Nucleus accumbens (tissue), 56 donors: ENCODE data around the gene BEAN1.

Source experiments
- DNase-seq, 56 donors: peaks; one replicate each; lab custom pipeline; 2025; lab: John Stamatoyannopoulos, UW

BEAN1 gene

DNA sequence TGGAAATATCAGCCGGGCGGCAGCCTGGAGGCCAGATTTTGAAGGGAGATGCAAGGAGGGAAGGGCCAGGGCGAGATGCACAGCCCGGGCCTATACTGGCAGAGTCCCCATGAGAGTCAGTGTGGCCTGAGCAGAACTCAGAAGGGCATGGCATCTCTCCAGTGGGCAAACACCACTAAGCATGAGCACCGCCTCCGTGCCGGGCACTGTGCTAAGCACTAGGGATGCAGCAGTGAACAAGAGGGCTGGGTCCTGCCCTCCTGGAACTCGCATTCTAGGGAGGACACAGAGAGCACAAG lies 89.4 kb downstream of the BEAN1 start:
- no peak for DNase-seq

DNA sequence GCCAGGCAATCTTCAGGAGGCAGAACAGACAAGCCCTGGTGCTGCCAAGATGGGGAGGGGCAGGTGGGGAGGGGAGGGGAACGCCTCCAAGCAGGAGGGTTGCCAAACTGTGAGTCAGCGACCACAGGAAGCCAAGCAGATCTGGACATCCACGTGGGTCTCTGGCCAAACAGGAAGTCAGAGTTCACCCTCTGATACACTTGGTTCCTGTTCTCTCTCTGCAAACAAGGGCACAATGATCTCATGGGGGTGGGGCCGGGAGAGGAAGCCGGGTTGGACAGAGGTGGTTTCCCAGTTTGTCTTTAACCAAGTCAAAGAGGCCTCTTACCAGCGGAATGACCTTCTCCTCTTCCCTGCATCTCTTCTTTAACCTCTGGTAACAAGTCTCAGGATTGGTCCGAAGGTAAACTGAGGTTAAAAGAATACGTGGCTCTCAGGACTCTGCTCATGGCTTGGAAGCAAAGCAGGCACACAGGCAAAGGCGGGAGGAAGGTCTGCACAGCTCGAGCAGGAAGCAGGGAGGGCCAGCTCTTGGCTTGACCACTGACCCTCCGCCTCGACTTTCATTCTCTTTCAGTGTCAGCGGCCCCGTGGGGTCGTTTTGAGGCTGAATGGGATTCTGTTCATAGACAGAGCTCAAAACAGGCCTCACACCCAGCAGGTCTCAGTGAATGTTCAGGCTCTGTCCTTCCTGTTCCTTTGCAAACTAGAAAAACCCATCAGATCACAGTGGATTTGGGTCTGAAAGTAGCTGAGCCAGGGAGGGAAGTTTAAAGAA lies 89.9 kb downstream of the BEAN1 start:
- peak in 55 of 56 donors; percentile 52 to 97 (median 89) for DNase-seq

DNA sequence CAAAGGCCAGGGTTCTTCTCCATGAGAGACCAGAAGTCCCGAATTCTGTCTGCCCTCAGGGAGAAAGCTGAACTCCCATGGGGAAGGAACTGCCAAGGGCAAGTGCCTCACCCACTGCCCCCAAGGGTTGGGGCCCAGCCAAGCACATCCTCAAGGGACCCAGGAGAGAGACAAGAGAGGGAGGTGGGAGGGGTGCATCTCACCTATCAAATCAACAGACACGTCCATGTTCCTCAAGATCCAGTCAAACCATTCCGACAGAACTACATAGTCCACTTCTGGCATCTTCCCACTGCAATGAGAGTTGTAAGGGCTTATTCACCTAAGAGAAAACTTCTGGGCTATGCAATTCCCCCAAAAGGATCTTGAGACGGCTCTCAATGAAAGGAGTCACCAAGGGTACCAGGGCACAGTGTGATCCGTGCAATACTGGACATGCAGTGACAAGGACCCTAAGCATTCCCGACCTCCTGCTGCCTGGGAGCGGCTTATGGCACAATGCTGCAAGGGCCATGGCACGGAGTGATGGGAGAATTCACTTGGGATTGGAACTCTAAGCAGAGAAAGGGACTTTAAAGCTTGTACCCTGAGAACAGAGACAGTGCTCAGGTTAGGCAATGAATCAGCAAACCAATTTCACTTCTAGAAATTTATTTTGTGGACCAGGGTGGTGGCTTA lies 90.6 kb downstream of the BEAN1 start:
- DNase-seq = peak in 2 of 56 donors; percentile 30 to 53

DNA sequence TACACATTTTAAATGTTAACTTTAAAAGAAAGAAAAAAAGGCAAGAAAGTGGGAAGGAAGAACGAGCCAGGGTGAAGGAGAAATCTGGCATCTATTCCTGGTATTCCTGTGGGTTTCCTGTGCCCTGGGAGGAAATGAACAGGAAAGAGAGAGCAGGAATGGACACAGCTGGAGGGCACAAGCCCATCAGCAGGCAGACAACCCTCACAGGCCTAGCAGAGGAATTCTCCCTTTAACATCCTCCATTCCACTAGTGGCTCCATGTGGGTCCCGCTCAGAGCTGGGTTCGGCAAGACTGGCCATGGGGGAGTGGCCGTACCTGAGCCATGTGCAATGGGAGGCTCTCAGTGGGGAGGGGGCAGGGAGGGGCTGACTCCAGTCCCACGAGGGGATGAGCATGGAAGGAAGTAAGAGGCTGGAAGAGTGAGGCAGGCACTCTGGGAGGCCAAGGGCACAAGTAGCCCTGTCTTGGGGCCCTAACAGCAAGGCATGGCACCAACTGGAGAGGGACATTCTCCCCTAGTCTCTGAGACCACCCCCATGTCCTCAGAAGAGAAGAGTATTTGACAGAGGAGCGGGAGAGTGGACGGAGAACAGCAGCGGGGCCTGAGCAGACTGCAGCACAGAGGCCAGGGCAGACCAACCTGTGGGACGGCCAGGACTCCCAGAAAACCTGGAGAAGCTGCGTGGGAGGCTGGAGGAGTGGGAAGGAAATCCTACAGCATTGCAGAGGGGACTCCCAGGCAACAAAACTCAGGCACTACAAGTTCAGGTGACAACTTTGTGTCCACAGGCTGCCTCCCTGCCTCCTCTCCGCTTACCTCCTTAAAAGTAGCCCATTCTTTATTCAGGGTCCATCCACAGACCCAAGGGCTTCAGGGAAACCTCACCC lies 92.6 kb downstream of the BEAN1 start:
- DNase-seq = no peak

DNA sequence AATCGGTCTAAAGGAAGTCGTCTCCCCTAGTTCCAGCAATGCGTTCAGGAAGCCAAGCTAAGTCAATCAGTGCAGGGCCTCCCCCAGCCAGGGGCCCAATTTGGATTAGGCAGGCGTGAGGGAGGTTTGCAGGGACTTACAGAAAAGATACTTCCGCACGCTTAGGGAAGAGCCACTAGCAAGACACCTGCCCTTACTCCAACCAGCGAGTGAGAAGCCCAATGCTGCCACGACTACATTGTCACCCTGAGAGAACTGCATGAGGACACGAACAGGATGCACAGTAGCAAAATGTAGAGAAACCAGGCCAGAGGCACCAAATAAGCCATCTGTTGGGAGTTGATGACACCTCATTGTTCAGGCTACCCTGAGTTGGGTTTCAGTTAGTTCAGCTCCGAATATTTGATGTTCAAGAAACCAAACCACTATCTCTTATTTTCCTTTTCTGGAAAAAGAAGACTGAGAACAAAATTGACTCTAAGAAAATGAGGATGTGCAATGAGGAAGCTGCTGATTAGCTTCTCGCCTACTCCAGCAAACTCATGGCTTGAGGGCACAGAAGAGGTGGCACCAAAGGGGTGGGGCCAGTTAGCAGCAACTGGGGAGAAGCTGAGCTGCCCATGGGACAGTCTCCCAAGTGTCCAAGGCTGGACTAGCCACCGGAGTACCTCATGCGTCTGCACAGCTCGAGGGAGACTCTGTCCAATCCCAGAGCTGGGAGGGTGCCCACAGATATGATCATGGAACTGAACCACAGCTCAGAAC lies 93.5 kb downstream of the BEAN1 start:
- peak in 9 of 56 donors; percentile 7 to 35 (median 14) for DNase-seq

DNA sequence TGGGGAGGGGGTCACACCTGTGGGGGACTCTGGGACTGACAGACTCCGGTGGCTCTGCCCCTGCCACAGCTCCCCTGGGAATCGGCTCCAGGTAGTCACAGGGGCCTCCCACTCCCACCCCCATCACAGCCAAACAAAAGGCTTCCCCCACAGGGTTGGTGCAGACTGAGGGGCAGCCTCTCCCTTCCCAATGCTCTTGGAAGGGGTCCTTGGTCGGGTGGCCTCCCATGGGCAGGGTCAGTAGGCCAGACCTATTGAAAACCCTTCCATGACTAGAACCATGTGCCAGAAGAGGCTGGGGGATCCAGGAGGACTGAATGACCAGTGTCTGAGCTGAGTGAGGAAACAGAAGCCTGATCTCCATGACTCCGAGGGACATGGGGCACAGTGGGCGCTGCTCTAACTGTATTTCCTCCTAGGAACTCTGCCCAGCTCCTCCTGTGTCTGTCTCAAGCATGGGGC lies 94.2 kb downstream of the BEAN1 start:
- no peak for DNase-seq

DNA sequence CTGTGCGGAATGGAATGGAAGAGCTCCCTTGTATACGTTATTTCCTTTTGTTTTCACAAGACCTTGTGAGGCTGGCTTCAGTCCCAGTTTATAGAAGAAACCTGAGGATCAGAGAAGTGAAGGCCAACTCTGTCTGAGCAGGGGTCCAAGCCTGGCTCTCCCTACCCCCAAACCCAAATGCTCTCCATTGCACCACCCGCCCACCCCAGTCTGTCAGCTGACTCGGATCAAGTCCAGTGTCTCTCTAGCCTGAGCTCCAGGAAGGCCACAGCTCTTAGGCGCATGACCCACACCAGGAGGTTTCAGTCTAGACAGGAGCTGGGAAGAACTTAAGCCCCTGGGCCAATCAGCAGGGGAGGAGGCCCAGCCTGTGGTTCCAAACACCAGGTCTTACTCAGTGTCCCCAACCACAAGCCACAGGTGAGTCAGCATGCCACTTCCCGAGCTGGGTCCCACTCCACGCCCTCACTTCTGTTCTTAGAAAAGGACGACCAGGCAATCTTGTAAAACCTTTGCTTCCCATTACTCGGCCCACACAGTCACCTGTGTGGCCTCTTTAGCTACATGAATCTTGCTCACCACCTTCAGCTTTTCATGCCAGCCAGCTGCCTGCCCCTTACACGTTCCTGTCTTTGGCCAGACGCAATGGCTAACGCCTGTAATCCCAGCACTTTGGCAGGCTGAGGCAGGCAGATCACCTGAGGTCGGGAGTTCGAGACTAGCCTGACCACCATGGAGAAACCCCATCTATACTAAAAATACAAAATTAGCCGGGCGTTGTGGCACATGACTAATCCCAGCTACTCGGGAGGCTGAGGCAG lies 95.1 kb downstream of the BEAN1 start:
- peak in 5 of 56 donors; percentile 7 to 26 (median 21) for DNase-seq

DNA sequence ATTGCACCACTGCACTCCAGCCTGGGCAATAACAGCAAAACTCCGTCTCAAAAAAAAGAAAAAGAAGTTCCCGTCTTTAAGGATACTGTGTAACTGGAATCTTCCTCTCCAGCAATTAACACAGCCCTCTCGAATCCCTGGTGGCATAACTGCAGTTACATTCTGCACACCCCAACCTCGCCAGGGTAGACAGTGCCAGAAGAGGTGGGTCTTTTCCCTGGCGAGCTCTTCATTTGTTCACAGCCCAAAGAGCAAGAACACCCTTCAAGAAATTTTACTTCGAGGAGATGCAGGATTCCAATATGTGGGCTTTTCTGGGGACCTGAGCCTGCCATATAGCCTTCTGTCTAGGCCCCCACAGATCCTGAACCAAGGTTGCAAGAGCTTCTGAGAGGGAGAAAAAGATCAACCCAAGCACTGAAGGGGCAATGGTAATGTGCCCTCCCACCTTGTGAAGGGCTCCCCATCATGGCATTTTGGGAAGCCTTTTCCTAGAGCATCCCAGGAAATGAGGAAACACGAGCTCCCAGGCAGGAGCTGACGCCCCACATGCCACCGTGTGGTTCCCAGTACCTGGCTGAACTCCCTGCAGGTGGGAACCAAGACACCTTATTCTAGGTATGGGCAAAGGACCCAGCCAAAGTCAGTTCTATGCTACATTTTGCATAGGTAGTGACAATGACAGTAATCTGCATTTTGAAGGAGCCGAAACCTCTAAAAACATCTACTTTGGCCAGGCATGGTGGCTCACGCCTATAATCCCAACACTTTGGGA lies 95.9 kb downstream of the BEAN1 start:
- no peak for DNase-seq

DNA sequence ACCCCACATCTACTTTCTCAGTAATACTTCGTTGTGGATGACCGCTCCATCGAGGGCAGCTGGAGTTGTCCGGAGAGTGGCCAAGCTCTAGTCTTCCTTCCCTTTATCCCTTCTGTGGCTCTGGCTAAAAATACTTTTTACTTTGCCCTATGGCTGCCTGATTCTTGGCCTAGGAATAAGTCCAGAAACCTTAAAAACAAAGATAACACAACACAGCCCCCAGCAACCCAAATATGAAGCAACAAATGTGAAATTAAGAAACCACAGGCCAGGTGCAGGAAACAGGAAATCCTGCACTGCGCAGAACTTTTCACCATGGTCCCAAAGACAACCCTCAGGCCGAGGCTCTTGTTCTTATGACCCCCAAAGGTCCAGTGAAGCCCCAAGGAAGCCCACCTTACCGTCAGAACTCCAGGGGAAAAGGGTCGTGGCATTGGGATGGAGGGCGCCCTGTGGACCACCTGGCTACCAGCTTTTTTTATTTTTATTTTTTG lies 96.8 kb downstream of the BEAN1 start:
- no peak for DNase-seq

DNA sequence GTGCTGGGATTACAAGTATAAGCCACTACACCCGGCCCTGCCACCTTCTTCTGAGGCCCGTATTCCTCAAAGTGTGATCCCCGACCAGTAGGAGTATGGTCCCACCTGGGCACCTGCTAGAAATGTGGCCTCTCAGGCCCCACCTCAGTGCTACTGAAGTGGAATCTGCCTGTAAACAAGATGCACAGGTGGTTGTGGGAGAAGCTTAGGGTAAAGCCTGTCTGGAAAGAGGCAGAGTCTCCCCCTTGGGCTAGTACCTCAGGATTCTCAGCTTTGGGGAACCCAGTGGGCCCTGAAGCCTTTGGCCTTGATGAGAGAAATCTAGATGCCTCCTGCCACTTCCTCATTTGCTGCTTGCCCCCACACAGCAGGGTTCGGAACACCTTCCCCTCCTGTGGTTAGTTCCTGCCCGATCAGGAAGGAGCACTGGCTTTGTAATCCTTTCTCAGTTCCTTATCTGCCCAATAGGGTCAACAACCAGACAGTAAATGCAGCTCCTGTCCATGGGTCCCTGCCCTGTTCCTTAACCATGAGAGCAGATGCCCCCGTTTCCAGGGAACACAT lies 97.6 kb downstream of the BEAN1 start:
- peak in 12 of 56 donors; percentile 11 to 46 (median 26) for DNase-seq

DNA sequence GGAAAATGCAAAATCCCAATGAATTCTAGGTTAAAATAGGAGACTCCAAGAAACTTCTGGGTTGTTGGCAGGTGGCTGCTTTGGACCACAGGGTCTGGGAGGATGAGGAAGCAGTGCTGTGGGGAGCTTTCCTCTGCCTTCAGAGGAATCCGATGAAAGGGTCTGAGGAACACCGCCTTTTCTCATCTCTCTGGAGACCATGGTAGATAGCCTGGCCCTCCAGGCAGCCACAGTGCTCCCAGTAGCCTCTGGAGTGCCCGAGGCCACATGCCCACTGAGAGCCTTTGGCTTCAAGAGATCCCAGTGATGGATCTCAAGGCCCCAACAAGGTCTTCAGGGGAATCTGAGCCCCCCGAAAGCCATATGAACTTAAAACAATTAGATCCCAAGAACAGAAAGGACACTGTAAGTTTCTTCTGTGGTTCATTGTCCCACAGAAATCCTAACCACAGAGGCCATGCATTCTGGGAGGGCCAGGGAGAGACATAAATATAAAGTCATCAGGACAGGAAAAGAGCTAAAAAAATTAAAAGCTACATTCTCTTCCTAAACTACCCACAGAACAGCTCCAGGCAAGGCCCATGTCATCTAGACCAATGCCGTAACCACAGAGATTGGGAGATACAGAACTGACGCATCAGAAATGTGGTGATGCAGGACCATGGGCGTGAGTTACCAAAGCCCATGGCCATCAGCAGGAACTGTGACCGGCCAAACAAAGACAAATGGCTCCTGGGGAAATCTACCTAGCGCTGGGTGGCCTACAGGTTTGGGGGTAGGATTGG lies 98.5 kb downstream of the BEAN1 start:
- no peak for DNase-seq

DNA sequence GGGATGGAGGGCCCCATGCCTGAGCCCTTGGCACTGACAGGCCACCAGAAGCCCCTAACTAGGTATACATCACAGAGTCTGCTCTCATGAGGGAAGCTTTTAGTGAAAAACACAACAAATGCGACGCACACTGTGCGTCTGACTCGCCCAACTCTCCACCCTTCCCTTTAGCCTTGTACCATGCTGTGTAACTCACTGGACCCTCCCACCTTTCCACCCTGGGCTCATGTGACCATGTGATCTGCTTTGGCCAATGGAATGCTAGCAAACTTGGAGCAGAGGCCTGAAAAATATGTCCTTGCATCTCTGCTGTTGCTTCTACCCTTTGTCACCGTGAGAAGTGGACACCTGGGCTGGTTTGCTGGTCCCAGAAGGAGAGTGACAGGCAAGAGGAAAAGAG lies 101.2 kb downstream of the BEAN1 start:
- no peak for DNase-seq

DNA sequence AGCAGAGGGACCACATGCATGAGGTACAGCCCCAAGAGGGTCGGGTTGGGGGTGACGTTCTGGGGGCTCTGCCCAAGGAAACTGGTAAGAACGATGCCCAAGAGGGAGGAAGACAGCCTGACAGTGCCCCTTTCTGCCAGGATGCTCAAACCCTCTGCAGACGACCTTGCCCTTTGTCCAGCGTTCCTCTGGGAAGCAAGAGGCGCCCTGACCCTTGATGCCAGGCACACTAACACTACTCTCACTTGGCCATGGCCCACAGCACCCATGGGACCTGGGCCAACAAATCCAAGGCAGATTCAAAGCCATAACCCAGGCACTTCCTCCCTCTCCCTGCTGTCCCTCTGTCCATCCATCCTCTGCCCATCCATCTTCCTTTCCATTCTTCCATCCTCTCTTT lies 102.4 kb downstream of the BEAN1 start:
- DNase-seq = no peak
